Duodenal mucosa (tissue), 2 donors: ENCODE results near the gene SLAIN1.
A peak's percentile ranks its signal among the peaks of the same experiment; 100 is the strongest.
"Not testable (repeated sequence)": the region's sequence is repeated elsewhere in the genome, so short reads cannot be mapped to it uniquely, and the experiment has no call there.

Experiments
- H3K27ac ChIP-seq: one replicate; pipeline ENCODE4 v1.7.0; 2013; ENCODE audit warnings: low read depth, low read length
- H3K27me3 ChIP-seq, 2 donors: one replicate each; pipeline ENCODE4 v1.7.0; 2013; ENCODE audit warnings: low read length in 2 of 2, control low read depth in 1 of 2; ENCODE audit not compliant: insufficient read depth in 2 of 2, control insufficient read depth in 1 of 2
- H3K36me3 ChIP-seq, 2 donors: one replicate each; pipeline ENCODE4 v1.7.0; 2013; ENCODE audit warnings: low read length in 2 of 2, control low read depth in 1 of 2; ENCODE audit not compliant: insufficient read depth in 2 of 2, control insufficient read depth in 1 of 2
- H3K4me1 ChIP-seq, 2 donors: one replicate each; pipeline ENCODE4 v1.7.0; 2013; ENCODE audit warnings: low read length in 2 of 2, control low read depth in 1 of 2; ENCODE audit not compliant: insufficient read depth in 2 of 2, control insufficient read depth in 1 of 2
- H3K4me3 ChIP-seq, 2 donors: one replicate each; pipeline ENCODE4 v1.7.0; 2013; ENCODE audit warnings: low read length in 2 of 2, low read depth in 1 of 2
- H3K9ac ChIP-seq, 2 donors: one replicate each; pipeline ENCODE4 v1.7.0; 2013; ENCODE audit warnings: low read length in 2 of 2, low read depth in 1 of 2
- H3K9me3 ChIP-seq, 2 donors: one replicate each; pipeline ENCODE4 v1.7.0; 2013; ENCODE audit warnings: low read length in 2 of 2, control low read depth in 1 of 2; ENCODE audit not compliant: control insufficient read depth in 1 of 2

The SLAIN1 gene

GRCh38 chr13:77697217-77698103 is at the start of gene SLAIN1:
TSS of gene SLAIN1 (plus strand) at chr13:77697687. CDS start at chr13:77697914, 227 bp downstream.
- Histone ChIP-seq H3K9ac (peak within 1 kb of the TSS; percentile 8 to 28), H3K27me3 (peaks cover 3 to 20% of the 10 kb centered on the region in 2 donors), H3K36me3 (no peaks in the 10 kb centered on the region), H3K27ac (no peak within 1 kb of the TSS), H3K9me3 (no peaks in the 10 kb centered on the region), H3K4me1 (peaks cover 10 to 13% of the 10 kb centered on the region in 2 donors), H3K4me3 (peak within 1 kb of the TSS; percentile 75 to 89)

GRCh38 chr13:77650409-77650808 is 47.1 kb upstream of the SLAIN1 start:
- no peaks in the 10 kb centered on the region for H3K9me3 ChIP-seq
- no peak overlapping the region for H3K4me3 ChIP-seq
- no peak overlapping the region for H3K27ac ChIP-seq
- no peaks in the 10 kb centered on the region for H3K36me3 ChIP-seq
- no peak overlapping the region for H3K9ac ChIP-seq
- H3K27me3 ChIP-seq, result no peaks in the 10 kb centered on the region
- no peaks in the 10 kb centered on the region for H3K4me1 ChIP-seq

GRCh38 chr13:77653301-77653700 is 44.2 kb upstream of the SLAIN1 start:
- Histone ChIP-seq H3K9me3 (no peaks in the 10 kb centered on the region), H3K9ac (no peak overlapping the region), H3K36me3 (no peaks in the 10 kb centered on the region), H3K27me3 (no peaks in the 10 kb centered on the region), H3K27ac (no peak overlapping the region), H3K4me1 (no peaks in the 10 kb centered on the region), H3K4me3 (no peak overlapping the region)

DNA sequence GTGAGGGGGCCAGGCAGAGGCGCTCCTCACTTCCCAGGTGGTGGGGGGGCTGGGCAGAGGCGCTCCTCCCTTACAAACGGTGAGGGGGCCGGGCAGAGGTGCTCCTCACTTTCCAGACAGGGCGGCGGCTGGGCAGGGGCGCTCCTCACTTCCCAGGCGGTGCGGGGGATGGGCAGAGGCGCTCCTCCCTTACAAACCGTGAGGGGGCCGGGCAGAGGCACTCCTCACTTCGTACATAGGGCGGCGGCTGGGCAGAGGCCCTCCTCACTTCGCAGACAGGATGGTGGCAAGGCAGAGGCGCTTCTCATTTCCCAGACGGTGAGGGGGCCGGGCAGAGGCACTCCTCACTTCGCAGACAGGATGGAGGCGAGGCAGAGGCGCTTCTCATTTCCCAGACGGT is 37.5 kb upstream of the SLAIN1 start:
- H3K9ac ChIP-seq, H3K4me1 ChIP-seq, H3K27me3 ChIP-seq, H3K27ac ChIP-seq, H3K4me3 ChIP-seq, H3K36me3 ChIP-seq, H3K9me3 ChIP-seq: not testable (repeated sequence)

DNA sequence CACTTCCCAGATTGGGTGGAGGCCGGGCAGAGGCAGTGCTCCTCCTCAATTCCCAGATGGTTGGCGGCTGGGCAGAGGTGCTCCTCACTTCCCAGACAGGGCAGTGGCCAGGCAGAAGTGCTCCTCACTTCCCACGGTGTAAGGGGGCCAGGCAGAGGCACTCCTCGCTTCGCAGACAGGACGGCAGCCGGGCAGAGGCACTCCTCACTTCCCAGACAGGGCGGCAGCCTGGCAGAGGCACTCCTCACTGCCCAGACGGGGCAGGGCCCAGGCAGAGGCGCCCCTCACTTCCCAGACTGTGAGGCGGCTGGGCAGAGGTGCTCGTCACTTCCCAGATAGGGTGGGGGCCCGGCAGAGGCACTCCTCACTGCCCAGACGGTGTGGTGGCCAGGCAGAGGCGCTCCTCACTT is 36.6 kb upstream of the SLAIN1 start:
- Histone ChIP-seq H3K4me3 (no peak overlapping the region), H3K27ac (no peak overlapping the region), H3K9ac (no peak overlapping the region), H3K4me1 (no peaks in the 10 kb centered on the region), H3K36me3 (no peaks in the 10 kb centered on the region), H3K27me3 (no peaks in the 10 kb centered on the region), H3K9me3 (no peaks in the 10 kb centered on the region)

- not testable (repeated sequence) for H3K27me3 ChIP-seq, H3K4me1 ChIP-seq, H3K36me3 ChIP-seq, H3K27ac ChIP-seq, H3K9me3 ChIP-seq, H3K9ac ChIP-seq, H3K4me3 ChIP-seq
Observed at GRCh38 chr13:77662301-77662700, 35.2 kb upstream of the SLAIN1 start.

GRCh38 chr13:77662831-77663230 is 34.7 kb upstream of the SLAIN1 start:
- H3K27me3 ChIP-seq, H3K9ac ChIP-seq, H3K36me3 ChIP-seq, H3K27ac ChIP-seq, H3K4me1 ChIP-seq, H3K4me3 ChIP-seq, H3K9me3 ChIP-seq: not testable (repeated sequence)

DNA sequence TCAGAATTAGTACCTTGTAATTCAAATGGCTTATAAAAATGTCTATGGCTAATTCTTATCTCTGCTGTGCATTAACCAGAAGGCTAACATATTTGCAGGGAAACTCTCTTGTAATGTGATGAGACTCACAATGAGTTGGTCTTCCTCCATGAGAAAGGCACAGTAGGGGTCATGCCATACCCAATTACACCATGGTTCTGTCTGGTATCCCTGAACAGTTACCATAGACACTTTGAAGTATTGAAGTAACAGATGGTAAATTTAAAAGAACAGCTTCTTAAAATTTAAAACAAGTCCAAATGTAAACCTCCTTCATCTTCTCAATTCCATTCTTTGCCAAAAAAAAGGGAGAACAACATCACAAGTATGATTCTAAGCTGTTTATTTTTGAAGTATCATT is 22.6 kb upstream of the SLAIN1 start:
- Histone ChIP-seq H3K9ac (no peak overlapping the region), H3K27ac (no peak overlapping the region), H3K4me1 (no peaks in the 10 kb centered on the region), H3K36me3 (no peaks in the 10 kb centered on the region), H3K27me3 (peaks cover 3 to 6% of the 10 kb centered on the region in 2 donors), H3K4me3 (no peak overlapping the region), H3K9me3 (peaks cover 0 to 2% of the 10 kb centered on the region in 2 donors)

DNA sequence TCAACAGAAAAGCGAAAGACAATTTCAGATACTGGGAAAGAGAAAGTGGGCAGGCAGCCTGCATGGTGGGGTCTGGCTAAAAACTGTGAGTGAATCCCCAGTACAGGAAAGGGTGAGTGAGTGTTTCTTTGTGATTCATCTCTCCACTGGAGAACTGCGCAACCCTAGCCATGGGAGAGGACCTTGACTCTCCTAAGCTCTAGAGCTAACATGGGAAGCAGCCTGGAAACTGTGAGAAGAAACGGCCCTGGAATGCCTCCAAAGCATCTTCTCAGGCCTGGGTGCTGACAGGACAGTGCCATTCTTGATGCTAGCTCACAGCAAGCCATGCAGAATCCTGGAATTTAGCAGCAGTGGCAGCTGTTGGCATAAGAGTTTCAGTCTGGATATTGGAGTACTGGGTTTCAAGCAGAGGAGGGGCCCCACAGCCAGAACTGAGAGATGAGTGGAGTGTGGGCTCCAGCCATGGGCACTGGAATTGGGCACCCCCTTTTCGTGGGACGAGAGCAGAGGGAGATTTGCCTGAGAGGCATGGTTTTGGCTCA is 18.7 kb upstream of the SLAIN1 start:
- no peak overlapping the region for H3K27ac ChIP-seq
- no peak overlapping the region for H3K4me3 ChIP-seq

DNA sequence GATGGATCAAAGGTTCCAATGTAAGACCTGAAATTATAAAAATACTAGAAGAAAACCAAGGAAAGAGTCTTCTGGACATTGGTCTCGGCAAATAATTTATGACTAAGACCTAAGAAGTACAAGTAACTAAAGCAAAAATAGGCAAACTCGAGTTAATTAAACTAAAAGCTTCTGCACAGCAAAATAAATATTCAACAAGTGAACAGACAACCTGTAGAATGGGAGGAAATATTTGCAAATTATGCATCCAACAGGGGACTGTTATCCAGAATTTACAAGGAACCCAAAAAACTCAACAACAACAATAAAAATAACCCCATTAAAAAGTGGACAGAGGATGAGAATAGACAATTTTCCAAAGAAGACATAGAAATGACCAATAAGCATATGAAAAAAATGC is 9.7 kb upstream of the SLAIN1 start:
- H3K9me3 ChIP-seq, result no peaks in the 10 kb centered on the region
- H3K4me3 ChIP-seq, result no peak overlapping the region
- H3K27me3 ChIP-seq, result no peaks in the 10 kb centered on the region
- no peak overlapping the region for H3K27ac ChIP-seq
- H3K9ac ChIP-seq, result no peak overlapping the region
- no peaks in the 10 kb centered on the region for H3K4me1 ChIP-seq
- no peaks in the 10 kb centered on the region for H3K36me3 ChIP-seq

More for the DNA sequence above, 18.7 kb upstream of the SLAIN1 start:
- no peaks in the 10 kb centered on the region for H3K36me3 ChIP-seq
- peaks cover 0 to 2% of the 10 kb centered on the region in 2 donors for H3K9me3 ChIP-seq
- H3K4me1 ChIP-seq, result no peaks in the 10 kb centered on the region
- no peak overlapping the region for H3K9ac ChIP-seq
- peaks cover 3 to 6% of the 10 kb centered on the region in 2 donors for H3K27me3 ChIP-seq
